ENCODE measurements around the gene SSX2IP. TPM values are rescaled to one million over a fixed set of nuclear protein-coding genes. Genes with fewer than 3 reads are reported as not detected.

The SSX2IP gene
- total RNA-seq, 1 experiment from 2014 or later, result 20.8 TPM

DNA sequence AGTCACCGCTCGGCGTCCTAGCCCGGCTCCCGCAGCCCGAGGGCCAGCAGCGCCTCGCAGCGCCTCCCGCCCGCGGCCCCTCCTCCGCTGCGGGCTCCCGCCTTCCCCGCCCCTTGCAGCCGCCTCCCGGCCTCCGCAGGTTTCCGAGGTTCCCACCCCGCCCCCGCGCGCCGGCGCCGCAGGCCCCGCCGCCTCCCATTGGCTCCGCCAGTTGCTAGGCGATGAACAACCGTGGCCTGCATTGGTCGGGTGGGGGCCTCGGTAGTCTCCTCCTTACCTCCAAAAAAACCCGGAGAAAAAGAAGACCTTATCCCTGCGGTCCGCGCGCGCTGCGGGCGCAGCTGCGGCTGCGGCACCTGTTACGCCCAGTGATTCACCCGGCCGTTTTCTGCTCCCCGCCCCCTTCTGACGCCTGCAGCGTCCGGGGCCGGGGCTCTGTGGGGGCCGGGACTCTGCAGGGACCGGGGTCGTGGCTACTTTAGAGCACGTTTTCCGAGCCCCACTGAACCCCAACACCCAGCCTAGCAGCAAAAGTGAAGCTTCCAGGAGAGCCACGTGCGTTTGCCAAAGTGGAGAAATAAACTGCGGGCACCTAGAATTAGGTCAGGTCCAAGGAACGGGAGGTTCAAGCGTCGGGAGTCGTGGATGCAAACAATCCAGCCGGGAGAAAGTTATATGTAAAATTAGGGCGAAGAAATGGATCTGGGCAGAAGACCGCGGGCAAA lies at the start of gene SSX2IP (continued):
- TF ChIP-seq, protein P1, sequence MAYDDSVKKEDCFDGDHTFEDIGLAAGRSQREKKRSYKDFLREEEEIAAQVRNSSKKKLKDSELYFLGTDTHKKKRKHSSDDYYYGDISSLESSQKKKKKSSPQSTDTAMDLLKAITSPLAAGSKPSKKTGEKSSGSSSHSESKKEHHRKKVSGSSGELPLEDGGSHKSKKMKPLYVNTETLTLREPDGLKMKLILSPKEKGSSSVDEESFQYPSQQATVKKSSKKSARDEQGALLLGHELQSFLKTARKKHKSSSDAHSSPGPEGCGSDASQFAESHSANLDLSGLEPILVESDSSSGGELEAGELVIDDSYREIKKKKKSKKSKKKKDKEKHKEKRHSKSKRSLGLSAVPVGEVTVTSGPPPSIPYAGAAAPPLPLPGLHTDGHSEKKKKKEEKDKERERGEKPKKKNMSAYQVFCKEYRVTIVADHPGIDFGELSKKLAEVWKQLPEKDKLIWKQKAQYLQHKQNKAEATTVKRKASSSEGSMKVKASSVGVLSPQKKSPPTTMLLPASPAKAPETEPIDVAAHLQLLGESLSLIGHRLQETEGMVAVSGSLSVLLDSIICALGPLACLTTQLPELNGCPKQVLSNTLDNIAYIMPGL (CRISPR knock-in tag; IDR thresholded peaks at IDR 0.05), result peak; percentile 49
- TF ChIP-seq FOXP1 (CRISPR knock-in tag; IDR thresholded peaks at IDR 0.05; ENCODE audit: borderline replicate concordance) (peak; percentile 5; the same call in 1 of the 2 replicates), NFYB (CRISPR knock-in tag; conservative IDR thresholded peaks at IDR 0.05; ENCODE audit: low read depth) (peak; percentile 85), ZNF219 (CRISPR knock-in tag; IDR thresholded peaks at IDR 0.05; ENCODE audit: borderline replicate concordance) (no peak), CDX4 (CRISPR knock-in tag; IDR thresholded peaks at IDR 0.05; ENCODE audit: borderline replicate concordance) (no peak), NFATC4 (CRISPR knock-in tag; IDR thresholded peaks at IDR 0.05) (no peak), TP53 (CRISPR knock-in tag; IDR thresholded peaks at IDR 0.05) (no peak)

- H3K4me1 Mint-ChIP-seq, result peaks cover 36% of the 10 kb centered on the region
- ATAC-seq, result peak; percentile 40; the same call in 1 of the 2 replicates
- peak overlapping the region; percentile 57; the same call in 1 of the 2 replicates for H3K27ac Mint-ChIP-seq
These were observed 48.0 kb upstream of the SSX2IP start for GRCh38 chr1:84738237-84738636.

GRCh38 chr1:84737590-84737989 lies 47.3 kb upstream of the SSX2IP start:
- Mint-ChIP-seq H3K4me1 (peaks cover 36% of the 10 kb centered on the region), H3K4me3 (no peak overlapping the region), H3K36me3 (0 out of 2 replicates have a peak, but pooled peaks cover 3% of the 10 kb centered on the region), H3K9me3 (peaks cover 11% of the 10 kb centered on the region), H3K27ac (no peak overlapping the region), H3K27me3 (ENCODE audit: low read depth) (no peaks in the 10 kb centered on the region)
- ChIA-PET CTCF (interaction anchor here (1.2 to 8.3 kb wide), 2 partner anchors 13 to 232 kb away, joined by 3 to 77 read pairs; partner anchors contain the start of gene SPATA1), POLR2A (interaction anchor here (0.6 kb wide), 1 partner anchor 828 kb away, joined by 3 read pairs; no protein-coding TSS in a partner anchor)
- DNase-seq (ENCODE audit: low spot score) (no peak), ATAC-seq (no peak)
- TF ChIP-seq SMAD3 (CRISPR knock-in tag; IDR thresholded peaks at IDR 0.05; ENCODE audit: borderline replicate concordance), result no peak
- no peak for TF ChIP-seq CDX4 (CRISPR knock-in tag; IDR thresholded peaks at IDR 0.05; ENCODE audit: borderline replicate concordance)
- TF ChIP-seq, protein P2, sequence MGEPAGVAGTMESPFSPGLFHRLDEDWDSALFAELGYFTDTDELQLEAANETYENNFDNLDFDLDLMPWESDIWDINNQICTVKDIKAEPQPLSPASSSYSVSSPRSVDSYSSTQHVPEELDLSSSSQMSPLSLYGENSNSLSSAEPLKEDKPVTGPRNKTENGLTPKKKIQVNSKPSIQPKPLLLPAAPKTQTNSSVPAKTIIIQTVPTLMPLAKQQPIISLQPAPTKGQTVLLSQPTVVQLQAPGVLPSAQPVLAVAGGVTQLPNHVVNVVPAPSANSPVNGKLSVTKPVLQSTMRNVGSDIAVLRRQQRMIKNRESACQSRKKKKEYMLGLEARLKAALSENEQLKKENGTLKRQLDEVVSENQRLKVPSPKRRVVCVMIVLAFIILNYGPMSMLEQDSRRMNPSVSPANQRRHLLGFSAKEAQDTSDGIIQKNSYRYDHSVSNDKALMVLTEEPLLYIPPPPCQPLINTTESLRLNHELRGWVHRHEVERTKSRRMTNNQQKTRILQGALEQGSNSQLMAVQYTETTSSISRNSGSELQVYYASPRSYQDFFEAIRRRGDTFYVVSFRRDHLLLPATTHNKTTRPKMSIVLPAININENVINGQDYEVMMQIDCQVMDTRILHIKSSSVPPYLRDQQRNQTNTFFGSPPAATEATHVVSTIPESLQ (CRISPR knock-in tag; IDR thresholded peaks at IDR 0.05), result no peak
- TF ChIP-seq JUN (CRISPR knock-in tag; IDR thresholded peaks at IDR 0.05), result no peak
- TF ChIP-seq, protein P3, sequence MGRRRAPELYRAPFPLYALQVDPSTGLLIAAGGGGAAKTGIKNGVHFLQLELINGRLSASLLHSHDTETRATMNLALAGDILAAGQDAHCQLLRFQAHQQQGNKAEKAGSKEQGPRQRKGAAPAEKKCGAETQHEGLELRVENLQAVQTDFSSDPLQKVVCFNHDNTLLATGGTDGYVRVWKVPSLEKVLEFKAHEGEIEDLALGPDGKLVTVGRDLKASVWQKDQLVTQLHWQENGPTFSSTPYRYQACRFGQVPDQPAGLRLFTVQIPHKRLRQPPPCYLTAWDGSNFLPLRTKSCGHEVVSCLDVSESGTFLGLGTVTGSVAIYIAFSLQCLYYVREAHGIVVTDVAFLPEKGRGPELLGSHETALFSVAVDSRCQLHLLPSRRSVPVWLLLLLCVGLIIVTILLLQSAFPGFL (CRISPR knock-in tag; IDR thresholded peaks at IDR 0.05; ENCODE audit: borderline replicate concordance), result no peak
- TF ChIP-seq ZNF671 (CRISPR knock-in tag; IDR thresholded peaks at IDR 0.05), result no peak
- no peak for TF ChIP-seq NR3C1 (CRISPR knock-in tag; conservative IDR thresholded peaks at IDR 0.05; ENCODE audit: low read depth)
- no peak for TF ChIP-seq ZBTB21 (CRISPR knock-in tag; IDR thresholded peaks at IDR 0.05; ENCODE audit: borderline replicate concordance)
- TF ChIP-seq GABPB1 (CRISPR knock-in tag; IDR thresholded peaks at IDR 0.05), result no peak
- TF ChIP-seq, protein P4, sequence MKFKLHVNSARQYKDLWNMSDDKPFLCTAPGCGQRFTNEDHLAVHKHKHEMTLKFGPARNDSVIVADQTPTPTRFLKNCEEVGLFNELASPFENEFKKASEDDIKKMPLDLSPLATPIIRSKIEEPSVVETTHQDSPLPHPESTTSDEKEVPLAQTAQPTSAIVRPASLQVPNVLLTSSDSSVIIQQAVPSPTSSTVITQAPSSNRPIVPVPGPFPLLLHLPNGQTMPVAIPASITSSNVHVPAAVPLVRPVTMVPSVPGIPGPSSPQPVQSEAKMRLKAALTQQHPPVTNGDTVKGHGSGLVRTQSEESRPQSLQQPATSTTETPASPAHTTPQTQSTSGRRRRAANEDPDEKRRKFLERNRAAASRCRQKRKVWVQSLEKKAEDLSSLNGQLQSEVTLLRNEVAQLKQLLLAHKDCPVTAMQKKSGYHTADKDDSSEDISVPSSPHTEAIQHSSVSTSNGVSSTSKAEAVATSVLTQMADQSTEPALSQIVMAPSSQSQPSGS (CRISPR knock-in tag; IDR thresholded peaks at IDR 0.05; ENCODE audit: borderline replicate concordance, low read depth), result no peak
- TF ChIP-seq, protein P5, sequence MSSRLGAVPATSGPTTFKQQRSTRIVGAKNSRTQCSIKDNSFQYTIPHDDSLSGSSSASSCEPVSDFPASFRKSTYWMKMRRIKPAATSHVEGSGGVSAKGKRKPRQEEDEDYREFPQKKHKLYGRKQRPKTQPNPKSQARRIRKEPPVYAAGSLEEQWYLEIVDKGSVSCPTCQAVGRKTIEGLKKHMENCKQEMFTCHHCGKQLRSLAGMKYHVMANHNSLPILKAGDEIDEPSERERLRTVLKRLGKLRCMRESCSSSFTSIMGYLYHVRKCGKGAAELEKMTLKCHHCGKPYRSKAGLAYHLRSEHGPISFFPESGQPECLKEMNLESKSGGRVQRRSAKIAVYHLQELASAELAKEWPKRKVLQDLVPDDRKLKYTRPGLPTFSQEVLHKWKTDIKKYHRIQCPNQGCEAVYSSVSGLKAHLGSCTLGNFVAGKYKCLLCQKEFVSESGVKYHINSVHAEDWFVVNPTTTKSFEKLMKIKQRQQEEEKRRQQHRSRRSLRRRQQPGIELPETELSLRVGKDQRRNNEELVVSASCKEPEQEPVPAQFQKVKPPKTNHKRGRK (CRISPR knock-in tag; IDR thresholded peaks at IDR 0.05; ENCODE audit: borderline replicate concordance), result no peak
- no peak for TF ChIP-seq SOX15 (CRISPR knock-in tag; IDR thresholded peaks at IDR 0.05)

More at GRCh38 chr1:84738237-84738636, 48.0 kb upstream of the SSX2IP start:
- Mint-ChIP-seq H3K4me3 (no peak overlapping the region), H3K27me3 (ENCODE audit: low read depth) (no peaks in the 10 kb centered on the region), H3K36me3 (0 out of 2 replicates have a peak, but pooled peaks cover 3% of the 10 kb centered on the region), H3K9me3 (peaks cover 11% of the 10 kb centered on the region)
- ChIA-PET POLR2A (interaction anchor here (0.6 kb wide), 1 partner anchor 829 kb away, joined by 3 read pairs; no protein-coding TSS in a partner anchor), CTCF (interaction anchor here (1.2 to 8.3 kb wide), 2 partner anchors 14 to 233 kb away, joined by 3 to 77 read pairs; partner anchors contain the start of gene SPATA1)
- DNase-seq (ENCODE audit: low spot score), result no peak
- TF ChIP-seq ETV6 (CRISPR knock-in tag; IDR thresholded peaks at IDR 0.05), result no peak
- no peak for TF ChIP-seq TEAD1 (CRISPR knock-in tag; IDR thresholded peaks at IDR 0.05)
- TF ChIP-seq HMGA2 (CRISPR knock-in tag; IDR thresholded peaks at IDR 0.05), result 0 out of 2 replicates have a peak, but pooled peaks have one; percentile 28
- no peak for TF ChIP-seq FOXJ3 (CRISPR knock-in tag; IDR thresholded peaks at IDR 0.05; ENCODE audit: borderline replicate concordance)
- TF ChIP-seq PRRX2 (CRISPR knock-in tag; IDR thresholded peaks at IDR 0.05), result no peak
- no peak for TF ChIP-seq IRF2 (CRISPR knock-in tag; IDR thresholded peaks at IDR 0.05; ENCODE audit: borderline replicate concordance, low read depth)
- TF ChIP-seq NR2C2 (CRISPR knock-in tag; IDR thresholded peaks at IDR 0.05), result no peak
- no peak for TF ChIP-seq ZNF219 (CRISPR knock-in tag; IDR thresholded peaks at IDR 0.05; ENCODE audit: borderline replicate concordance)
